Spleen (tissue), 7 donors: ENCODE results near the gene LRBA.

Experiments
- CTCF ChIP-seq, 11 experiments: fragments of 200-600 bp in 7 of 11; fragments of 450-650 bp in 4 of 11; sonication (generic) in 4 of 11; IDR thresholded peaks in 8 of 11; conservative IDR thresholded peaks in 3 of 11; 1 replicate in 7 of 11; 2 replicates in 4 of 11; pipeline versions ENCODE4 v1.4.0 to v1.8.0; 2016 to 2021; ENCODE audit warnings: antibody characterized with exemption in 11 of 11, inconsistent platforms in 4 of 11, mild to moderate bottlenecking in 1 of 11
- POLR2A ChIP-seq, 3 donors: fragments of 450-650 bp; IDR thresholded peaks; one replicate each; pipeline ENCODE4 v1.5.1; 2017; ENCODE audit warnings: antibody characterized with exemption in 3 of 3, mild to moderate bottlenecking in 1 of 3
- POLR2AphosphoS5 ChIP-seq, 3 donors: sonication (generic); formaldehyde crosslinking; IDR thresholded peaks; one replicate each; pipeline ENCODE4 v1.5.1; 2017; ENCODE audit warnings: antibody characterized with exemption in 3 of 3
- donor health status: DM: no; HTN: no; CAD: no; lungs with moderate emphysema.
- donor health status: DM: no; HTN: no; CAD: no.
- donor health status: DM: no; HTN: no; CAD: no.

DNA sequence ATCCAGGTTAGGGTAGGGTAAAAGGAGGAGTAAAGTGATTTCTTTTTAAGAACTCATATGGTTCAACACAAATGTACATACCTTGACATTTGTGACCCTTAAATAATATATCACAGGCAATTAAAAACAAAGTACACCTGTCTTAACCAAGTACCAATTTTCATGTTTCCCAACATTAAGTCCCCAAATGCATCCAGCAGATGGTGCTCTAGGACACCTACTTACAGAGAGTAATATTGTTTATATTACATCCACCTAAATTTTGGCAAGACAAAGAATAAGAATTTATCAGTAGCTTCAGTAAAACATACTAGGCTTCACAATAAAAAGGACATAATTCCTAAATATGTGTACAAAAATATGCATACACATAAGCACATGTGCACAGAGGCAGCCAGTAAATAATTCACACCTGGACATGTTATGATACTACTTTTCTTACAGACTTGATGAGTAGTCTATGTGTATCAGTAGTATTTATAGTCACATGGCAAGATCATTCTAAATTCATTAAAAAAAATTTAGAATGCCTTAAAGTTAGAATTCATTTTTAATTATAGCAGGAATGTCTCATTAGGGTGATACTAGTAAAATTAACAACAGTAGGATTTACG, 717.1 kb downstream of the LRBA start:
- no peak for TF ChIP-seq POLR2A (IDR thresholded peaks at IDR 0.05)
- peak in 7 of 11 experiments; percentile 25 to 55 (median 44) for TF ChIP-seq CTCF (IDR thresholded peaks at IDR 0.05 in 8 of 11, conservative IDR thresholded peaks at IDR 0.05 in 3 of 11)
- TF ChIP-seq POLR2AphosphoS5 (IDR thresholded peaks at IDR 0.05), result no peak
